Heart left ventricle (tissue), 16 donors: ENCODE data around the gene PPIL1. TPM values are rescaled to one million over a fixed set of nuclear protein-coding genes. Genes with fewer than 3 reads are reported as not detected.
A peak's percentile ranks its signal among the peaks of the same experiment; 100 is the strongest.

Experiments
- ATAC-seq, 4 donors: fragments of 200-7000 bp; cut with Tn5 transposase; one replicate each; pipeline ENCODE4 v1.9.1; 2020 to 2022; ENCODE audit warnings: moderate library complexity in 4 of 4, mild to moderate bottlenecking in 3 of 4, moderate number of reproducible peaks in 1 of 4
- DNase-seq, 5 donors: peaks; one replicate each; pipeline ENCODE4 v3.0.0-alpha.2; 2020
- H3K27ac ChIP-seq, 12 donors: fragments of 200-600 bp; sonication (generic) in 4 of 12; one replicate each; pipeline versions ENCODE4 v1.5.0 to v1.8.0; 2016 to 2022; ENCODE audit warnings: mild to moderate bottlenecking in 2 of 12
- H3K27me3 ChIP-seq, 9 donors: fragments of 200-600 bp; sonication (generic) in 2 of 9; one replicate each; pipeline versions ENCODE4 v1.5.1 to v1.8.0; 2016 to 2022; ENCODE audit warnings: mild to moderate bottlenecking in 3 of 9
- H3K36me3 ChIP-seq, 9 donors: fragments of 200-600 bp; sonication (generic) in 2 of 9; one replicate each; pipeline versions ENCODE4 v1.5.0 to v1.8.0; 2018 to 2022; ENCODE audit warnings: mild to moderate bottlenecking in 2 of 9
- H3K4me1 ChIP-seq, 12 donors: fragments of 200-600 bp; sonication (generic) in 4 of 12; one replicate each; pipeline versions ENCODE4 v1.5.0 to v1.8.0; 2016 to 2022; ENCODE audit warnings: mild to moderate bottlenecking in 3 of 12
- H3K4me3 ChIP-seq, 12 donors: fragments of 200-600 bp; sonication (generic) in 4 of 12; one replicate each; pipeline versions ENCODE4 v1.5.0 to v1.8.0; 2017 to 2022; ENCODE audit warnings: mild to moderate bottlenecking in 9 of 12, moderate library complexity in 4 of 12
- H3K9me3 ChIP-seq, 12 donors: fragments of 200-600 bp; sonication (generic) in 4 of 12; one replicate each; pipeline versions ENCODE4 v1.5.0 to v1.8.0; 2016 to 2022; ENCODE audit warnings: mild to moderate bottlenecking in 1 of 12
- POLR2A ChIP-seq, 2 donors: fragments of 450-650 bp; IDR thresholded peaks; one replicate each; pipeline ENCODE4 v1.6.1; 2017; ENCODE audit warnings: antibody characterized with exemption in 2 of 2, mild to moderate bottlenecking in 2 of 2, moderate library complexity in 2 of 2
- WGBS, 4 donors: extraction: QIAGEN DNeasy Blood & Tissue Kit in 2 of 4; methylation state at CpG; one replicate each; pipeline versions ENCODE4 v1.1.5 to v1.1.7; 2013 to 2018; 5-methylcytosine and 5-hydroxymethylcytosine counted together
- intact Hi-C, 10 donors: fragments of 100-400 bp; cut with DNase I; formaldehyde crosslinking; loops; one replicate each; pipeline versions ENCODE4 v1.11.1 to v1.14.2; 2022
- polyA plus RNA-seq, 2 donors: library from polyadenylated mRNA; stranded (reverse); fragments of 200-250 nt; gene quantifications; one replicate each; pipeline ENCODE4 v1.2.3, GENCODE V29; 2013
- total RNA-seq, 9 donors: library from RNA; depleted of rRNA in 2 of 9; stranded (reverse); fragments of >200 nt in 2 of 9; fragmentation: NEBNext Ultra II Directional in 3 of 9; extraction: Animal tissue kit (Norgen Biotek cat#: 25700) in 3 of 9; gene quantifications; one replicate each; pipeline versions ENCODE4 v1.1.0 to v1.2.4, GENCODE V29; 2016 to 2023
- TF ChIP-seq, protein P1 (sequence below), 12 donors: fragments of 200-600 bp; sonication (generic) in 4 of 12; IDR thresholded peaks; one replicate each; pipeline versions ENCODE4 v1.5.0 to v1.8.0; 2018 to 2022; ENCODE audit warnings: antibody characterized with exemption in 12 of 12, mild to moderate bottlenecking in 5 of 12
- donor health status: ischemic (EF 13 %, LVEDD 7.1; RV severe dilation, severe dysfunction).
- donor health status: healthy with polysubstance abuse.
- donor health status: DM: no; HTN: yes; CAD: no.
- donor health status: DM: no; HTN: no; CAD: no.
- donor health status: ischemic (EF 25% LVEDD 6.9; RV normal size, moderate dysfunction).
- donor health status: ischemic (EF 25% LVEDD 5.7; RV mildly dilated, moderate dysfunction).
- donor health status: healthy.
- donor health status: DM: yes; HTN: yes; CAD: no.
- donor health status: ischemic (EF 35%, LVEDD 5.7; RV mildly dilated, moderate dysfunction).
- donor health status: nonischemic (EF 11% LVEDD 7.7; RV severe dilation, severe dysfunction).
- donor health status: DM: yes; HTN: yes; CAD: no.
- donor health status: PGD.
- donor health status: ischemic (EF 29% LVEDD 5.4; RV normal size, mild dysfunction).
- donor health status: nonischemic (EF 23%, LVEDD 6.1; RV moderate dilation, normal function).

PPIL1 gene
- total and polyA plus RNA-seq, 11 donors, result 30.9 to 69.3 (median 42.6) TPM

DNA sequence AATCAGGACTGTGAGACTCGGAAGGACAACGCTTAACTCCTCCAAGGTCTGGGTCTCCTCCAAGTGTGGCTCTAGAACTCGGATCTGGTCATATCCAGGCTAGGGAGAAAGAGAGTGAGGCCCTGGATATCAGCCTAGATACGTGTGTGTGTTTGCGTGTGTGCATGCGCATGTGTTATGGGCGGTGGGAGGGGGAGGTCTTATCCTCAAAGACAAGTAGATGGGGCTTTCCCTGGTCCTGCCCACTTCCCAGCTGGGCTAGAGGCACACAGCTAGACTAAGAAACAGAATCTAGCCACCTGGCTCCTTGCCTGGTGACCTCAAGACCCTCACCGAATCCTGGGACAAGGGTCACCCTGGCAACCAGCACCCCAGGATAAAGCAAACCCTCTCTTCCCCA is 48.6 kb downstream of the PPIL1 start:
- peak overlapping the region in 5 of 12 donors; percentile 9 to 94 (median 86) for H3K27ac ChIP-seq
- H3K9me3 ChIP-seq, result no peaks in the 10 kb centered on the region
- no peaks in the 10 kb centered on the region for H3K27me3 ChIP-seq
- TF ChIP-seq POLR2A (IDR thresholded peaks at IDR 0.05), result no peak
- TF ChIP-seq, protein P1, sequence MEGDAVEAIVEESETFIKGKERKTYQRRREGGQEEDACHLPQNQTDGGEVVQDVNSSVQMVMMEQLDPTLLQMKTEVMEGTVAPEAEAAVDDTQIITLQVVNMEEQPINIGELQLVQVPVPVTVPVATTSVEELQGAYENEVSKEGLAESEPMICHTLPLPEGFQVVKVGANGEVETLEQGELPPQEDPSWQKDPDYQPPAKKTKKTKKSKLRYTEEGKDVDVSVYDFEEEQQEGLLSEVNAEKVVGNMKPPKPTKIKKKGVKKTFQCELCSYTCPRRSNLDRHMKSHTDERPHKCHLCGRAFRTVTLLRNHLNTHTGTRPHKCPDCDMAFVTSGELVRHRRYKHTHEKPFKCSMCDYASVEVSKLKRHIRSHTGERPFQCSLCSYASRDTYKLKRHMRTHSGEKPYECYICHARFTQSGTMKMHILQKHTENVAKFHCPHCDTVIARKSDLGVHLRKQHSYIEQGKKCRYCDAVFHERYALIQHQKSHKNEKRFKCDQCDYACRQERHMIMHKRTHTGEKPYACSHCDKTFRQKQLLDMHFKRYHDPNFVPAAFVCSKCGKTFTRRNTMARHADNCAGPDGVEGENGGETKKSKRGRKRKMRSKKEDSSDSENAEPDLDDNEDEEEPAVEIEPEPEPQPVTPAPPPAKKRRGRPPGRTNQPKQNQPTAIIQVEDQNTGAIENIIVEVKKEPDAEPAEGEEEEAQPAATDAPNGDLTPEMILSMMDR (IDR thresholded peaks at IDR 0.05), result no peak
- ATAC-seq (peak in 1 of 4 donors; percentile 0), DNase-seq (peak in 1 of 5 donors; percentile 4)
- peaks cover 0 to 100% (median 64%) of the 10 kb centered on the region in 12 donors for H3K4me1 ChIP-seq
- intact Hi-C loops, result loop anchor here in 1 of 10 donors (10.0 kb wide), 1 partner anchor 201 kb away; no protein-coding TSS in a partner anchor
- H3K4me3 ChIP-seq, result peak overlapping the region in 1 of 12 donors; percentile 1
- no peaks in the 10 kb centered on the region for H3K36me3 ChIP-seq
- 77 to 84% (median 81%) methylated on average over 8 of the region's 8 CpGs for WGBS, 4 donors

DNA sequence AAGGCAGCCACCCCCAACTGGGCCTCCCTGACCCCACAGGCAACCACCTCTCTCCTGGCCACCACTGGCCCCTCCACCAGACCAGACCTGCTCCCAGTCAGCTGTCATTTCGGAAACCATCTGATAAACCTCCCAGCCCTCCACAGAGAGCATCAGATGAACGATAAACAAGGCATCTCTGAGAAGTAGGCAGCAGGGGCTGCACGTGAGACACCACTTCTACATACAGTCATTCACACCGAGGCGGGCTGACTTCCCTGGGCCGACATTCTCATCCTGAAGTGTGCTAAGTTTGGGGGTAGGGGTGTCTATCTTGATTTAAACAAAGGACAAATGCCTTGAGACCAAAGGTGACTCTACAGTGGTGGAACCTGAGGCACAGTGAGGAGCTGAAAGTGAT is 49.2 kb downstream of the PPIL1 start:
- ATAC-seq (no peak), DNase-seq (peak in 1 of 5 donors; percentile 46)
- Histone ChIP-seq H3K4me3 (no peak overlapping the region), H3K27ac (peak overlapping the region in 7 of 12 donors; percentile 66 to 94 (median 86)), H3K4me1 (peaks cover 0 to 100% (median 63%) of the 10 kb centered on the region in 12 donors), H3K9me3 (no peaks in the 10 kb centered on the region), H3K27me3 (no peaks in the 10 kb centered on the region), H3K36me3 (no peaks in the 10 kb centered on the region)
- TF ChIP-seq, protein P1 (IDR thresholded peaks at IDR 0.05), result no peak
- TF ChIP-seq POLR2A (IDR thresholded peaks at IDR 0.05), result no peak
- intact Hi-C loops, result loop anchor here in 1 of 10 donors (10.0 kb wide), 1 partner anchor 201 kb away; no protein-coding TSS in a partner anchor
- 82 to 91% (median 83%) methylated on average over 6 of the region's 6 CpGs for WGBS, 4 donors

DNA sequence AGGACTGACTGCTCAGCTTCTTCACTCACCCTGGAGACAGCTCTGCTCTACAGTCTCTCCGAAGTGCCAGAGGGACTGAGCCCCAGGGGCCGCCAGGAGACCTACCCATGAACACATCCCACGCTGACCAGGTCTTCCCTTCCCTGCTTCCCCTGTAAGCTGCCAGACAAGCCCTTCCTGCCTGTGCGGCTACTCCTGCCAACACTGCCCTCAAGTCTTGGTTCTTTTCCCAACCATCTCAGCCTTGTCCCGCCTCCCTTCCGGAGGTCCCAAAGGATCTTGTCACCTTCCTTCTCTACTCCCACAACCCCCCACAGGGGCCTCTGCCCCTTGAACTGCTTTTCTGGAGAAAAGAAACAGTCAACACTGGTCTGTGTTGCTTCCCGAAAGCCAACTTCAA is 50.4 kb downstream of the PPIL1 start:
- Histone ChIP-seq H3K4me1 (peaks cover 0 to 89% (median 54%) of the 10 kb centered on the region in 12 donors), H3K9me3 (no peaks in the 10 kb centered on the region), H3K27ac (peak overlapping the region in 10 of 12 donors; percentile 34 to 94 (median 74)), H3K4me3 (no peak overlapping the region), H3K36me3 (no peaks in the 10 kb centered on the region), H3K27me3 (no peaks in the 10 kb centered on the region)
- 54 to 68% (median 60%) methylated on average over 7 of the region's 7 CpGs for WGBS, 4 donors
- ATAC-seq (peak in 2 of 4 donors; percentile 3 to 14), DNase-seq (peak in 3 of 5 donors; percentile 26 to 39 (median 26))
- intact Hi-C loops, result loop anchor here in 1 of 10 donors (10.0 kb wide), 1 partner anchor 199 kb away; no protein-coding TSS in a partner anchor
- TF ChIP-seq, protein P1 (IDR thresholded peaks at IDR 0.05), result no peak
- TF ChIP-seq POLR2A (IDR thresholded peaks at IDR 0.05), result no peak

DNA sequence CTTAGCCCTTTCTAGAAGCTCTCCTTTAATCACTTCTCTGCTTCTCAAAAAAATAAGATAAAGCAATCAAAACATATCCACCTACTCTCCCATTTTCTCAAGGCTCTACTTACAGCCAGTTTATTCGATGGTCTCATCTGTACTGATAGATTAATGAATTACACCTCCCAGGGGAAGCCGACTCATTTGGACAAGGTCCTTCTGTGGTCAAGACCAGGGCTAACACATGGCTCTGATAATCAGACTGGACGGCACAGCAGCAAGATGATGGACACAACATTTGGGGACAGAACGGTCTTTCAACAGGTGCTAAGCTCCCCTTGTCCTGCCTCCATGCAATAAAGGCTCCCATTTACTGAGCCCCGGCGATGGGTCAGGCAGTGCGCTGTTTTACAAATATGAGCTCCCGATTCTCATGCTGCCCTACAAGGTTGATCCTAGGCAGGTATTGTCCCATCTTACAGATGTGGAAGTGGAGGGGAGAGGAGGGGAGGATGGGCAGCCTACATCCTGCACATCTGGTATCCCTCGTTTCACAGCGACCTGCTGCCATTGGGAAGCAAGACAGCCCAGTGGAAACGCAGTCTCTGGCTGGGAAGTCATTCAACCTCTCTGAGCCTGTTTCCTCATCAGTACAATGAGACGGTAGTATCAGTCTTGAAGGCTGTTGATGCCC is 51.0 kb downstream of the PPIL1 start:
- intact Hi-C loops, result loop anchor here in 1 of 10 donors (10.0 kb wide), 1 partner anchor 199 kb away; no protein-coding TSS in a partner anchor
- TF ChIP-seq, protein P1 (IDR thresholded peaks at IDR 0.05), result no peak
- H3K9me3 ChIP-seq, result no peaks in the 10 kb centered on the region

More for the DNA sequence above, 51.0 kb downstream of the PPIL1 start:
- Histone ChIP-seq H3K4me3 (no peak overlapping the region), H3K27ac (peak overlapping the region in 11 of 12 donors; percentile 36 to 94 (median 74)), H3K4me1 (peaks cover 0 to 82% (median 52%) of the 10 kb centered on the region in 12 donors), H3K36me3 (no peaks in the 10 kb centered on the region), H3K27me3 (no peaks in the 10 kb centered on the region)
- 78 to 83% (median 80%) methylated on average over 12 of the region's 12 CpGs for WGBS, 4 donors
- DNase-seq (peak in 2 of 5 donors; percentile 30 to 31), ATAC-seq (no peak)
